Measurements from ENCODE around the gene SRP14. TPM values are rescaled to one million over a fixed set of nuclear protein-coding genes. Genes with fewer than 3 reads are reported as not detected.

Gene SRP14
- total RNA-seq, 1 experiment from 2014 or later = 200 TPM

GRCh38 chr15:40031300-40031699 lies 7.7 kb downstream of the SRP14 start:
- peaks cover 29 to 84% (median 75%) of the 10 kb centered on the region in 3 experiments for H3K36me3 Mint-ChIP-seq (ENCODE audit: insufficient read depth in 1 of 3, low read depth in 3 of 3)
- no peak overlapping the region for H3K56ac ChIP-seq (ENCODE audit: insufficient read length, low read depth, low read length)
- H3K27ac ChIP-seq (ENCODE audit: insufficient read length, low read depth, low read length) = no peak overlapping the region

More at GRCh38 chr15:40031300-40031699, 7.7 kb downstream of the SRP14 start:
- H2BK20ac ChIP-seq (ENCODE audit: low read depth, low read length, poor library complexity, severe bottlenecking) = no peak overlapping the region
- H2BK120ac ChIP-seq (ENCODE audit: low read depth, low read length, poor library complexity, severe bottlenecking) = no peak overlapping the region
- H2AK5ac ChIP-seq (ENCODE audit: insufficient read length, low read length) = no peak overlapping the region
- H3K23me2 ChIP-seq (ENCODE audit: insufficient read length, low read depth, low read length, poor library complexity, severe bottlenecking) = no peaks in the 10 kb centered on the region
- H3K4me1 Mint-ChIP-seq = peaks cover 0 to 5% of the 10 kb centered on the region in 2 experiments; a peak in 1 of 4 replicates
- H3K79me2 ChIP-seq (ENCODE audit: insufficient read depth, low read length) = no peaks in the 10 kb centered on the region
- peak overlapping the region in 1 of 3 experiments; percentile 32; a peak in 2 of 7 replicates for H3K27ac Mint-ChIP-seq
- no peak for TF ChIP-seq CTCF (conservative IDR thresholded peaks at IDR 0.05)
- no peak overlapping the region for H2AFZ ChIP-seq (ENCODE audit: low read length)
- no peak overlapping the region for H3K23ac ChIP-seq (ENCODE audit: insufficient read length, low read depth, low read length)
- H4K20me1 ChIP-seq (ENCODE audit: control insufficient read depth, insufficient read depth, insufficient read length) = no peaks in the 10 kb centered on the region
- H3K9me3 Mint-ChIP-seq = no peaks in the 10 kb centered on the region
- H3K4me1 ChIP-seq (ENCODE audit: insufficient read depth, low read length) = no peaks in the 10 kb centered on the region
- H3K27me3 ChIP-seq (ENCODE audit: insufficient read depth, low read length) = no peaks in the 10 kb centered on the region
- no CpG with 5 or more reads among the region's 3 CpGs for WGBS (ENCODE audit: extremely low coverage, insufficient read length, low lambda C conversion rate)
- H3K9me3 ChIP-seq (ENCODE audit: control insufficient read depth, low read depth, low read length) = no peaks in the 10 kb centered on the region
- no peak overlapping the region for H4K8ac ChIP-seq (replicated peaks; ENCODE audit: insufficient read length, low read depth, low read length)
- no peaks in the 10 kb centered on the region for H3K27me3 Mint-ChIP-seq (ENCODE audit: low read depth)
- DNase-seq = no peak
- H4K91ac ChIP-seq (ENCODE audit: insufficient read length, low read depth, low read length) = no peak overlapping the region
- no peak overlapping the region for H3K18ac ChIP-seq (ENCODE audit: insufficient read length, low read depth, low read length)
- no peak overlapping the region for H3K9ac ChIP-seq (ENCODE audit: extremely low read depth, insufficient read length, low read length)
- H3K4ac ChIP-seq (ENCODE audit: low read depth, low read length) = no peak overlapping the region
- no peak overlapping the region for H3T11ph ChIP-seq (ENCODE audit: low read length)
- H3K14ac ChIP-seq (ENCODE audit: insufficient read depth, low read length) = no peak overlapping the region
- no peak overlapping the region for H2BK12ac ChIP-seq (ENCODE audit: insufficient read length, low read depth, low read length)
- H3K79me1 ChIP-seq (ENCODE audit: insufficient read depth, low read depth, low read length, poor library complexity, severe bottlenecking) = no peaks in the 10 kb centered on the region
- no peak overlapping the region for H2BK15ac ChIP-seq (ENCODE audit: low read depth, low read length)
- H3K4me3 Mint-ChIP-seq = no peak overlapping the region
- H2BK5ac ChIP-seq (ENCODE audit: insufficient read length, low read length) = no peak overlapping the region
- no peak overlapping the region for H4K5ac ChIP-seq (ENCODE audit: insufficient read length, low read depth, low read length)
- no peak overlapping the region for H3K4me2 ChIP-seq (ENCODE audit: insufficient read depth, insufficient read length, low read length)
